ENCODE results near the gene CCDC141.

The CCDC141 gene

GRCh38 chr2:178905261-178905660 lies 144.7 kb downstream of the CCDC141 start:
- TF ChIP-seq EZH2phosphoT487 (IDR thresholded peaks at IDR 0.05; ENCODE audit: borderline replicate concordance, low read length): no peak
- no peak for TF ChIP-seq CTCF (IDR thresholded peaks at IDR 0.05; ENCODE audit: low read depth, low read length, poor library complexity, severe bottlenecking)
- no peak overlapping the region for H3K27ac ChIP-seq (ENCODE audit: low read depth, low read length)
- no peaks in the 10 kb centered on the region for H3K27me3 ChIP-seq (ENCODE audit: control insufficient read depth, low read length)
- H3K4me2 ChIP-seq (ENCODE audit: low read length): no peak overlapping the region
- no peaks in the 10 kb centered on the region for H3K9me3 ChIP-seq (ENCODE audit: control insufficient read depth, insufficient read depth, low read length)
- H3K4me1 ChIP-seq (ENCODE audit: control insufficient read depth, low read length): no peaks in the 10 kb centered on the region
- no peaks in the 10 kb centered on the region for H3F3A ChIP-seq (ENCODE audit: control insufficient read depth, insufficient read depth)
- no peaks in the 10 kb centered on the region for H3K9me2 ChIP-seq (replicated peaks; ENCODE audit: control insufficient read depth, low read length)
- H3K4me3 ChIP-seq (ENCODE audit: low read length): no peak overlapping the region
- H4K20me1 ChIP-seq (ENCODE audit: control insufficient read depth, insufficient read depth, low read depth, low read length): no peaks in the 10 kb centered on the region
- no peaks in the 10 kb centered on the region for H3K36me3 ChIP-seq (ENCODE audit: control insufficient read depth, low read length)
- H3K79me2 ChIP-seq (ENCODE audit: control insufficient read depth, low read length): no peaks in the 10 kb centered on the region

GRCh38 chr2:178899656-178900055 lies 150.3 kb downstream of the CCDC141 start:
- no peaks in the 10 kb centered on the region for H3K9me3 ChIP-seq (ENCODE audit: control insufficient read depth, insufficient read depth, low read length)
- no peak overlapping the region for H3K4me2 ChIP-seq (ENCODE audit: low read length)
- no peaks in the 10 kb centered on the region for H3K27me3 ChIP-seq (ENCODE audit: control insufficient read depth, low read length)
- no peaks in the 10 kb centered on the region for H3K4me1 ChIP-seq (ENCODE audit: control insufficient read depth, low read length)
- no peaks in the 10 kb centered on the region for H3F3A ChIP-seq (ENCODE audit: control insufficient read depth, insufficient read depth)
- no peaks in the 10 kb centered on the region for H3K79me2 ChIP-seq (ENCODE audit: control insufficient read depth, low read length)
- H3K9me2 ChIP-seq (replicated peaks; ENCODE audit: control insufficient read depth, low read length): no peaks in the 10 kb centered on the region
- H4K20me1 ChIP-seq (ENCODE audit: control insufficient read depth, insufficient read depth, low read depth, low read length): no peaks in the 10 kb centered on the region
- no peak overlapping the region for H3K27ac ChIP-seq (ENCODE audit: low read depth, low read length)
- H3K4me3 ChIP-seq (ENCODE audit: low read length): no peak overlapping the region
- TF ChIP-seq CTCF (IDR thresholded peaks at IDR 0.05; ENCODE audit: low read depth, low read length, poor library complexity, severe bottlenecking) (no peak), EZH2phosphoT487 (IDR thresholded peaks at IDR 0.05; ENCODE audit: borderline replicate concordance, low read length) (no peak)
- no peaks in the 10 kb centered on the region for H3K36me3 ChIP-seq (ENCODE audit: control insufficient read depth, low read length)

- H3K79me2 ChIP-seq (ENCODE audit: control insufficient read depth, low read length): no peaks in the 10 kb centered on the region
- H3K4me1 ChIP-seq (ENCODE audit: control insufficient read depth, low read length): no peaks in the 10 kb centered on the region
- H3K4me2 ChIP-seq (ENCODE audit: low read length): no peak overlapping the region
- no peak for TF ChIP-seq EZH2phosphoT487 (IDR thresholded peaks at IDR 0.05; ENCODE audit: borderline replicate concordance, low read length)
- TF ChIP-seq CTCF (IDR thresholded peaks at IDR 0.05; ENCODE audit: low read depth, low read length, poor library complexity, severe bottlenecking): no peak
- H3K9me2 ChIP-seq (replicated peaks; ENCODE audit: control insufficient read depth, low read length): no peaks in the 10 kb centered on the region
- H3K4me3 ChIP-seq (ENCODE audit: low read length): no peak overlapping the region
- no peaks in the 10 kb centered on the region for H3K36me3 ChIP-seq (ENCODE audit: control insufficient read depth, low read length)
- H3K27ac ChIP-seq (ENCODE audit: low read depth, low read length): no peak overlapping the region
- H4K20me1 ChIP-seq (ENCODE audit: control insufficient read depth, insufficient read depth, low read depth, low read length): no peaks in the 10 kb centered on the region
- H3F3A ChIP-seq (ENCODE audit: control insufficient read depth, insufficient read depth): no peaks in the 10 kb centered on the region
- H3K27me3 ChIP-seq (ENCODE audit: control insufficient read depth, low read length): no peaks in the 10 kb centered on the region
- no peaks in the 10 kb centered on the region for H3K9me3 ChIP-seq (ENCODE audit: control insufficient read depth, insufficient read depth, low read length)
These were observed 154.1 kb downstream of the CCDC141 start for GRCh38 chr2:178895872-178896271.

GRCh38 chr2:178895171-178895570 lies 154.8 kb downstream of the CCDC141 start:
- no peaks in the 10 kb centered on the region for H3K79me2 ChIP-seq (ENCODE audit: control insufficient read depth, low read length)
- no peak overlapping the region for H3K4me2 ChIP-seq (ENCODE audit: low read length)
- no peaks in the 10 kb centered on the region for H3K4me1 ChIP-seq (ENCODE audit: control insufficient read depth, low read length)
- no peaks in the 10 kb centered on the region for H3K9me2 ChIP-seq (replicated peaks; ENCODE audit: control insufficient read depth, low read length)
- no peak overlapping the region for H3K4me3 ChIP-seq (ENCODE audit: low read length)
- no peaks in the 10 kb centered on the region for H3K9me3 ChIP-seq (ENCODE audit: control insufficient read depth, insufficient read depth, low read length)
- no peaks in the 10 kb centered on the region for H3F3A ChIP-seq (ENCODE audit: control insufficient read depth, insufficient read depth)
- no peaks in the 10 kb centered on the region for H3K36me3 ChIP-seq (ENCODE audit: control insufficient read depth, low read length)
- no peak for TF ChIP-seq EZH2phosphoT487 (IDR thresholded peaks at IDR 0.05; ENCODE audit: borderline replicate concordance, low read length)
- TF ChIP-seq CTCF (IDR thresholded peaks at IDR 0.05; ENCODE audit: low read depth, low read length, poor library complexity, severe bottlenecking): no peak
- no peaks in the 10 kb centered on the region for H3K27me3 ChIP-seq (ENCODE audit: control insufficient read depth, low read length)
- no peaks in the 10 kb centered on the region for H4K20me1 ChIP-seq (ENCODE audit: control insufficient read depth, insufficient read depth, low read depth, low read length)
- no peak overlapping the region for H3K27ac ChIP-seq (ENCODE audit: low read depth, low read length)
